GM12891 (cell line): ENCODE results near the gene MAP3K21.

Experiments
- DNase-seq: peaks from one replicate; pipeline ENCODE4 v3.0.0; 2011; ENCODE audit warnings: low spot score; ENCODE audit not compliant: insufficient read length
- FAIRE-seq: peaks from 2 replicates; lab custom pipeline; 2011; peaks lifted over from hg19 to GRCh38; lab: Jason Lieb, UNC
- PAX5 ChIP-seq: IDR thresholded peaks from 2 replicates; pipeline ENCODE4 v1.6.1; 2011; ENCODE audit warnings: low read length, moderate library complexity, mild to moderate bottlenecking; ENCODE audit not compliant: insufficient read depth, severe bottlenecking
- POLR2A ChIP-seq: IDR thresholded peaks from 2 replicates; pipeline ENCODE4 v1.6.1; 2011; ENCODE audit warnings: low read depth, low read length, control low read depth
- POLR2AphosphoS5 ChIP-seq: IDR thresholded peaks from 2 replicates; pipeline ENCODE4 v1.6.1; 2011; ENCODE audit warnings: low read depth, low read length, control low read depth
- POU2F2 ChIP-seq: IDR thresholded peaks from 2 replicates; pipeline ENCODE4 v1.6.1; 2011; ENCODE audit warnings: low read depth, mild to moderate bottlenecking, control low read depth, low read length, moderate library complexity
- SPI1 ChIP-seq: IDR thresholded peaks from 2 replicates; pipeline ENCODE4 v1.6.1; 2011; ENCODE audit warnings: low read depth, low read length, control low read depth
- TAF1 ChIP-seq: IDR thresholded peaks from 2 replicates; pipeline ENCODE4 v1.6.1; 2011; ENCODE audit warnings: low read depth, low read length, control low read depth

MAP3K21 gene

GRCh38 chr1:233424779-233425178, 97.3 kb downstream of the MAP3K21 start:
- DNase-seq (no peak), FAIRE-seq (no peak)
- TF ChIP-seq POU2F2, result no peak
- TF ChIP-seq POLR2AphosphoS5, result no peak
- no peak for TF ChIP-seq TAF1

DNA sequence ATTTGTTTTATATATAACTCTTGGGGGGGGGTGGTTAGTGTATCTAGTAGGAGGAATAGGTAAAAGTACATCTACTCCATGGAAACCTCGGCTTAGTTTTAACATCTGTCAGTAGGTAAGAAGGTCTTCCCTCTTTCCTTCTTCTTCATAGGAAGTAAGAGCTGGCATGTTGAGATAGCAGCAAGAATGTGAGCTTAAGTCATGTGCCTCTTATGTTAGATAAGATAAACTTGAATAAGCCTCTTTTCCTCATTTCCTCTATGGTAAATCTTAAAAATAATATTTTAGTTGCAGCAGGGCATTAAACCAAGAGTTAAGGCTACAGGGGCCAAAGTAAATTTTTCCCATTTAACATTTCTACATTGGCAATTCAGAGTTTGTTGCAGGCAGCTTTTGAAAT, 100.4 kb downstream of the MAP3K21 start:
- no peak for DNase-seq
- FAIRE-seq, result no peak
- no peak for TF ChIP-seq POU2F2
- no peak for TF ChIP-seq SPI1
- no peak for TF ChIP-seq POLR2AphosphoS5
- TF ChIP-seq PAX5, result no peak
- TF ChIP-seq TAF1, result no peak
- TF ChIP-seq POLR2A, result no peak

- DNase-seq (no peak), FAIRE-seq (no peak)
- TF ChIP-seq POLR2A, result no peak
- TF ChIP-seq TAF1, result no peak
These were observed 104.4 kb downstream of the MAP3K21 start for GRCh38 chr1:233431753-233432403.

GRCh38 chr1:233432916-233433315, 105.4 kb downstream of the MAP3K21 start:
- FAIRE-seq, result no peak
- DNase-seq, result no peak
- no peak for TF ChIP-seq POLR2AphosphoS5
- TF ChIP-seq POLR2A, result no peak
- TF ChIP-seq SPI1, result no peak
- no peak for TF ChIP-seq POU2F2
- no peak for TF ChIP-seq TAF1
- TF ChIP-seq PAX5, result no peak

- FAIRE-seq (no peak), DNase-seq (no peak)
- TF ChIP-seq TAF1 (no peak), POLR2A (no peak), POU2F2 (no peak), SPI1 (no peak)
These were observed 106.1 kb downstream of the MAP3K21 start for GRCh38 chr1:233433436-233434210.
